PFSK-1 (cell line): ENCODE data around the gene HDAC11.

Source experiments
- FOXP2 ChIP-seq: optimal IDR thresholded peaks from 2 replicates; pipeline ENCODE3; 2011; ENCODE audit warnings: borderline replicate concordance, control low read depth, inconsistent platforms; ENCODE audit not compliant: insufficient read depth; ENCODE audit errors: extremely low read length, extremely low read depth
- POLR2AphosphoS5 ChIP-seq: IDR thresholded peaks from 2 replicates; pipeline ENCODE4 v1.6.1; 2012; ENCODE audit warnings: low read depth, mild to moderate bottlenecking, control low read depth, low read length, moderate library complexity
- SIN3A ChIP-seq: IDR thresholded peaks from 2 replicates; pipeline ENCODE4 v1.6.1; 2012; ENCODE audit warnings: mild to moderate bottlenecking, low read length, moderate library complexity, borderline replicate concordance; ENCODE audit not compliant: insufficient read depth
- TAF1 ChIP-seq: IDR thresholded peaks from 2 replicates; pipeline ENCODE4 v1.6.1; 2012; ENCODE audit warnings: low read length, control low read depth, borderline replicate concordance; ENCODE audit not compliant: insufficient read depth
- TF ChIP-seq, protein P1 (sequence below), 2 experiments: IDR thresholded peaks; 2 replicates each; pipeline versions ENCODE4 v1.6.1 to v1.8.0; 2011 to 2012; ENCODE audit warnings: low read depth in 2 of 2, low read length in 2 of 2, control low read depth in 1 of 2, inconsistent platforms in 1 of 2, mild to moderate bottlenecking in 1 of 2, moderate library complexity in 1 of 2; ENCODE audit not compliant: insufficient read depth in 1 of 2

Gene HDAC11

GRCh38 chr3:13550791-13551360, 70.8 kb downstream of the HDAC11 start:
- TF ChIP-seq, protein P1, sequence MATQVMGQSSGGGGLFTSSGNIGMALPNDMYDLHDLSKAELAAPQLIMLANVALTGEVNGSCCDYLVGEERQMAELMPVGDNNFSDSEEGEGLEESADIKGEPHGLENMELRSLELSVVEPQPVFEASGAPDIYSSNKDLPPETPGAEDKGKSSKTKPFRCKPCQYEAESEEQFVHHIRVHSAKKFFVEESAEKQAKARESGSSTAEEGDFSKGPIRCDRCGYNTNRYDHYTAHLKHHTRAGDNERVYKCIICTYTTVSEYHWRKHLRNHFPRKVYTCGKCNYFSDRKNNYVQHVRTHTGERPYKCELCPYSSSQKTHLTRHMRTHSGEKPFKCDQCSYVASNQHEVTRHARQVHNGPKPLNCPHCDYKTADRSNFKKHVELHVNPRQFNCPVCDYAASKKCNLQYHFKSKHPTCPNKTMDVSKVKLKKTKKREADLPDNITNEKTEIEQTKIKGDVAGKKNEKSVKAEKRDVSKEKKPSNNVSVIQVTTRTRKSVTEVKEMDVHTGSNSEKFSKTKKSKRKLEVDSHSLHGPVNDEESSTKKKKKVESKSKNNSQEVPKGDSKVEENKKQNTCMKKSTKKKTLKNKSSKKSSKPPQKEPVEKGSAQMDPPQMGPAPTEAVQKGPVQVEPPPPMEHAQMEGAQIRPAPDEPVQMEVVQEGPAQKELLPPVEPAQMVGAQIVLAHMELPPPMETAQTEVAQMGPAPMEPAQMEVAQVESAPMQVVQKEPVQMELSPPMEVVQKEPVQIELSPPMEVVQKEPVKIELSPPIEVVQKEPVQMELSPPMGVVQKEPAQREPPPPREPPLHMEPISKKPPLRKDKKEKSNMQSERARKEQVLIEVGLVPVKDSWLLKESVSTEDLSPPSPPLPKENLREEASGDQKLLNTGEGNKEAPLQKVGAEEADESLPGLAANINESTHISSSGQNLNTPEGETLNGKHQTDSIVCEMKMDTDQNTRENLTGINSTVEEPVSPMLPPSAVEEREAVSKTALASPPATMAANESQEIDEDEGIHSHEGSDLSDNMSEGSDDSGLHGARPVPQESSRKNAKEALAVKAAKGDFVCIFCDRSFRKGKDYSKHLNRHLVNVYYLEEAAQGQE (IDR thresholded peaks at IDR 0.05; ENCODE audit: insufficient read depth in 1 of 2, low read depth in 2 of 2, low read length in 2 of 2) = no peak
- TF ChIP-seq POLR2AphosphoS5 = no peak
- TF ChIP-seq SIN3A = no peak
- no peak for TF ChIP-seq TAF1
- TF ChIP-seq FOXP2 = no peak

GRCh38 chr3:13552857-13553652, 72.9 kb downstream of the HDAC11 start:
- TF ChIP-seq TAF1 (no peak), FOXP2 (no peak), SIN3A (no peak), POLR2AphosphoS5 (no peak)
- TF ChIP-seq, protein P1 (IDR thresholded peaks at IDR 0.05; ENCODE audit: insufficient read depth in 1 of 2, low read depth in 2 of 2, low read length in 2 of 2) = no peak

GRCh38 chr3:13553686-13554085, 73.6 kb downstream of the HDAC11 start:
- TF ChIP-seq POLR2AphosphoS5 = no peak
- TF ChIP-seq, protein P1 (IDR thresholded peaks at IDR 0.05; ENCODE audit: insufficient read depth in 1 of 2, low read depth in 2 of 2, low read length in 2 of 2) = no peak
- no peak for TF ChIP-seq TAF1

- TF ChIP-seq POLR2AphosphoS5 (no peak), FOXP2 (no peak), TAF1 (no peak), SIN3A (no peak)
- TF ChIP-seq, protein P1 (IDR thresholded peaks at IDR 0.05; ENCODE audit: insufficient read depth in 1 of 2, low read depth in 2 of 2, low read length in 2 of 2) = no peak
These were observed 75.6 kb downstream of the HDAC11 start for GRCh38 chr3:13555753-13556152.
